ENCODE measurements around the gene DIP2C. TPM values are rescaled to one million over a fixed set of nuclear protein-coding genes. Genes with fewer than 3 reads are reported as not detected.

Gene DIP2C
- total RNA-seq, 2 donors from 2014 or later: 13.0 to 13.7 TPM

DNA sequence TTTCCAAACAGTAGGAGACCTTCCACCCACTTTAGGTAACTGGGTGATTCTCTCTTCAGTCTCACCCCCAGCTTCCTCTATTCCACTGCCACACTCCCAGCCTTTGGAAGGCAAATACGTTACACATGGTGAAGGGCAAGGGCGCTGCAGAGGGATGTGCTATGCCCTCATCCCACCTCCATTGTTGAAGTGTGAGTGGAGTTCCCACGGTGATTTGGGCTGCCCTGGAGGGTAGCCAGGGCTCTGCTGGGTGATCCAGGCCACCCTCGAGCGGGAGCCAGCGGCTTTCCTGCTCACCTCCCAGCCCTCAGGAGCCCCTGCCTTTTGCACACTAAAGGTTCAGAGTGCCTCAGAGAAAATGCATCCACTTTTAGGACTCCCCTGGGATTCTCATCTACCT is 373.1 kb downstream of the DIP2C start:
- TF ChIP-seq, protein P1, sequence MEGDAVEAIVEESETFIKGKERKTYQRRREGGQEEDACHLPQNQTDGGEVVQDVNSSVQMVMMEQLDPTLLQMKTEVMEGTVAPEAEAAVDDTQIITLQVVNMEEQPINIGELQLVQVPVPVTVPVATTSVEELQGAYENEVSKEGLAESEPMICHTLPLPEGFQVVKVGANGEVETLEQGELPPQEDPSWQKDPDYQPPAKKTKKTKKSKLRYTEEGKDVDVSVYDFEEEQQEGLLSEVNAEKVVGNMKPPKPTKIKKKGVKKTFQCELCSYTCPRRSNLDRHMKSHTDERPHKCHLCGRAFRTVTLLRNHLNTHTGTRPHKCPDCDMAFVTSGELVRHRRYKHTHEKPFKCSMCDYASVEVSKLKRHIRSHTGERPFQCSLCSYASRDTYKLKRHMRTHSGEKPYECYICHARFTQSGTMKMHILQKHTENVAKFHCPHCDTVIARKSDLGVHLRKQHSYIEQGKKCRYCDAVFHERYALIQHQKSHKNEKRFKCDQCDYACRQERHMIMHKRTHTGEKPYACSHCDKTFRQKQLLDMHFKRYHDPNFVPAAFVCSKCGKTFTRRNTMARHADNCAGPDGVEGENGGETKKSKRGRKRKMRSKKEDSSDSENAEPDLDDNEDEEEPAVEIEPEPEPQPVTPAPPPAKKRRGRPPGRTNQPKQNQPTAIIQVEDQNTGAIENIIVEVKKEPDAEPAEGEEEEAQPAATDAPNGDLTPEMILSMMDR (conservative IDR thresholded peaks at IDR 0.05): no peak
- 90 to 94% methylated on average over 5 to 6 of the region's 6 CpGs for WGBS, 2 experiments (ENCODE audit: insufficient coverage in 1 of 2, insufficient read length in 1 of 2)
- Histone ChIP-seq H3K27me3 (ENCODE audit: control insufficient read depth, insufficient read depth, low read length, poor library complexity, severe bottlenecking) (no peaks in the 10 kb centered on the region), H3K4me1 (ENCODE audit: control insufficient read depth, insufficient read depth, low read length) (no peaks in the 10 kb centered on the region), H3K36me3 (ENCODE audit: control insufficient read depth, insufficient read depth, low read length) (peaks cover 34% of the 10 kb centered on the region), H3K9ac (ENCODE audit: extremely low read depth, low read length, poor library complexity, severe bottlenecking) (no peak overlapping the region), H3K9me3 (ENCODE audit: control insufficient read depth, low read length) (no peaks in the 10 kb centered on the region), H3K4me3 (ENCODE audit: low read length) (no peak overlapping the region), H3K27ac (ENCODE audit: low read depth, low read length) (no peak overlapping the region)
- no peak for DNase-seq
- peaks cover 23% of the 10 kb centered on the region for H3K36me3 Mint-ChIP-seq (ENCODE audit: low read depth)
- no peaks in the 10 kb centered on the region for H3K27me3 Mint-ChIP-seq (ENCODE audit: insufficient read depth)
- H3K4me1 Mint-ChIP-seq: peaks cover 9% of the 10 kb centered on the region
- peaks cover 6% of the 10 kb centered on the region for H3K9me3 Mint-ChIP-seq
- H3K27ac Mint-ChIP-seq: no peak overlapping the region
- H3K4me3 Mint-ChIP-seq: no peak overlapping the region

DNA sequence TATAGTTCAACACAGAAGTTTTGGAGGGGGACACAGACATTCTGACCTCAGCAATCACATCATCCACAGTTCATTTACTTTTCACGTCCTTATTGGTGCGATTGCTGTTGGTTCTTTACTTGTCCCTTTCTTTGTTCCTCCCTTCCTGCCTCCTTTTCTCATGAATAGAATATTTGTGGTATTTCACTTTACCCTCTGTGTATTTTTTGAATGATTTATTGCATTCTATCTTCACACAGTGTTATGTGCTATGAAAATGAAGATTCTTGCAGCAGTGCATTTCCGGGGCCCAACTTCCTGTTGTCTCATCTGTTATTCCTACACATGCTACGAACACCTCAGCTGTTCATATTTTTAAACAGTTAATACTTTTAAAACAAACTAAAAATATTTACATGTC is 374.6 kb downstream of the DIP2C start:
- no peak for DNase-seq
- WGBS, 2 experiments (ENCODE audit: insufficient coverage in 1 of 2, insufficient read length in 1 of 2): 92 to 96% methylated on average over 2 to 4 of the region's 4 CpGs
- peaks cover 28% of the 10 kb centered on the region for H3K36me3 ChIP-seq (ENCODE audit: control insufficient read depth, insufficient read depth, low read length)
- H3K4me3 ChIP-seq (ENCODE audit: low read length): no peak overlapping the region
- no peak overlapping the region for H3K27ac ChIP-seq (ENCODE audit: low read depth, low read length)
- no peaks in the 10 kb centered on the region for H3K9me3 ChIP-seq (ENCODE audit: control insufficient read depth, low read length)
- Mint-ChIP-seq H3K36me3 (ENCODE audit: low read depth) (peaks cover 11% of the 10 kb centered on the region), H3K9me3 (no peaks in the 10 kb centered on the region), H3K4me1 (peaks cover 9% of the 10 kb centered on the region), H3K27ac (no peak overlapping the region), H3K4me3 (no peak overlapping the region), H3K27me3 (ENCODE audit: insufficient read depth) (no peaks in the 10 kb centered on the region)
- H3K27me3 ChIP-seq (ENCODE audit: control insufficient read depth, insufficient read depth, low read length, poor library complexity, severe bottlenecking): no peaks in the 10 kb centered on the region
- TF ChIP-seq, protein P1 (conservative IDR thresholded peaks at IDR 0.05): no peak
- no peak overlapping the region for H3K9ac ChIP-seq (ENCODE audit: extremely low read depth, low read length, poor library complexity, severe bottlenecking)
- no peaks in the 10 kb centered on the region for H3K4me1 ChIP-seq (ENCODE audit: control insufficient read depth, insufficient read depth, low read length)

DNA sequence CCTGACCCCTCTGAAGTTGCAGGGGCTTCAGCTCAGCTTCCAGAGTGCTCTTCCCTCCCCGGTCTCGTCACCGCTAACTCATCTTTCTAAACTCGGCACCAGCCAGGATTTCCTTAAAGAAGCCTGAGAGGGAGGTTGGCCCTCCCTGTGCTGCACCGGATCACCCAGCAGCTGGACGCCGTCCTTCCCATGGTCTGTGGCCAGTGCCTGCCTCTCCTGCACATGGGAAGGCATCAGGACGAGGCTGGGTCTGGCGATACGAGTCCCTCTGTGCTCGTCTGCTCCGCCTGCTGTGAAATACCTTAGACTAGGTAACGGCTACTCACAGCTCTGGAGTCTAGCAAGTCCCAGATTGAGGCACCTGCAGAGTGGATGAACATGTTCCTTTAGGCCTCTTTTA is 375.1 kb downstream of the DIP2C start:
- H3K4me3 Mint-ChIP-seq: no peak overlapping the region
- H3K27ac ChIP-seq (ENCODE audit: low read depth, low read length): no peak overlapping the region
- H3K9me3 ChIP-seq (ENCODE audit: control insufficient read depth, low read length): no peaks in the 10 kb centered on the region
- H3K4me1 Mint-ChIP-seq: peaks cover 9% of the 10 kb centered on the region
- H3K4me1 ChIP-seq (ENCODE audit: control insufficient read depth, insufficient read depth, low read length): no peaks in the 10 kb centered on the region
- H3K9me3 Mint-ChIP-seq: no peaks in the 10 kb centered on the region
- no peaks in the 10 kb centered on the region for H3K27me3 ChIP-seq (ENCODE audit: control insufficient read depth, insufficient read depth, low read length, poor library complexity, severe bottlenecking)
- H3K9ac ChIP-seq (ENCODE audit: extremely low read depth, low read length, poor library complexity, severe bottlenecking): no peak overlapping the region
- H3K4me3 ChIP-seq (ENCODE audit: low read length): no peak overlapping the region
- H3K36me3 ChIP-seq (ENCODE audit: control insufficient read depth, insufficient read depth, low read length): peaks cover 23% of the 10 kb centered on the region
- no peaks in the 10 kb centered on the region for H3K27me3 Mint-ChIP-seq (ENCODE audit: insufficient read depth)
- TF ChIP-seq, protein P1 (conservative IDR thresholded peaks at IDR 0.05): no peak
- H3K27ac Mint-ChIP-seq: peak overlapping the region; percentile 1
- WGBS, 2 experiments (ENCODE audit: insufficient coverage in 1 of 2, insufficient read length in 1 of 2): 78 to 86% methylated on average over 8 to 13 of the region's 13 CpGs
- peak; percentile 80 for DNase-seq
- H3K36me3 Mint-ChIP-seq (ENCODE audit: low read depth): peaks cover 14% of the 10 kb centered on the region
